ENCODE results near the gene ELP4. TPM values are rescaled to one million over a fixed set of nuclear protein-coding genes. Genes with fewer than 3 reads are reported as not detected.
"Not testable (repeated sequence)": the region's sequence is repeated elsewhere in the genome, so short reads cannot be mapped to it uniquely, and the experiment has no call there.

The ELP4 gene
- total RNA-seq, 2 donors from 2014 or later = 16.9 TPM

DNA sequence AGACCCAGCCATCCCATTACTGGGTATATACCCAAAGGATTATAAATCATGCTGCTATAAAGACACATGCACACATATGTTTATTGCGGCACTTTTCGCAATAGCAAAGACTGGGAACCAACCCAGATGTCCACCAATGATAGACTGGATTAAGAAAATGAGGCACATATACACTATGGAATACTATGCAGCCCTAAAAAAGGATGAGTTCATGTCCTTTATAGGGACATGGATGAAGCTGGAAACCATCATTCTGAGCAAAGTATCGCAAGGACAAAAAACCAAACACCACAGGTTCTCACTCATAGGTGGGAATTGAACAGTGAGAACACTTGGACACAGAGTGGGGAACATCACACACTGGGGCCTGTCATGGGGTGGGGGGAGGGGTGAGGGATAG, 69.8 kb downstream of the ELP4 start:
- not testable (repeated sequence) for H3K4me3 ChIP-seq; H3K27me3 ChIP-seq (replicated peaks; ENCODE audit: insufficient read depth); H3K36me3 ChIP-seq; H3K9me3 ChIP-seq; ATAC-seq (ENCODE audit: insufficient number of reproducible peaks, low FRiP score, low read depth); H3K27ac ChIP-seq; DNase-seq (ENCODE audit: low spot score); H3K4me1 ChIP-seq (ENCODE audit: control insufficient read depth in 1 of 2, low read depth in 2 of 2)

DNA sequence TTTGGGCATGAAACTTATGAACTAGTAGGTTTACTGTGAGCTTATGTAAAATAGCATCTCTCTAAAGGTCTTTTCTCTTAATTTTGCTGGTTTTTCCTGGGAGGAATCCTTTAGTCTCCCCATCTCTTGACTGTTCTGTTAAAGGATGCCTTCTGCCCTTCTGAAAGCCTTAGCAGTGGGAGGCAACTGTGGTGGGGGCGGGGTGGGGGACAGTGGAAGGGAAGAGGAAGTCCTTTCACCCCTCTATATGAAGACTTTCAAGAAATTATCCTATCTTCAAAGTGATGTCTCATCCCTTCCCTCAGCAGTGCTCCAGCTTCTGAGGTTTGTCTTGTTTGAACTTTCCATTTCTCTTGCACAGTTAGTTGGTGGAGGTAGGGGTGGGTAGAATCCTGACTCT, 73.1 kb downstream of the ELP4 start:
- Histone ChIP-seq H3K4me3 (no peak overlapping the region), H3K4me1 (ENCODE audit: control insufficient read depth in 1 of 2, low read depth in 2 of 2) (no peaks in the 10 kb centered on the region), H3K27me3 (replicated peaks; ENCODE audit: insufficient read depth) (no peaks in the 10 kb centered on the region), H3K36me3 (no peaks in the 10 kb centered on the region), H3K9me3 (peaks cover 1% of the 10 kb centered on the region), H3K27ac (no peak overlapping the region)
- TF ChIP-seq, protein P1, sequence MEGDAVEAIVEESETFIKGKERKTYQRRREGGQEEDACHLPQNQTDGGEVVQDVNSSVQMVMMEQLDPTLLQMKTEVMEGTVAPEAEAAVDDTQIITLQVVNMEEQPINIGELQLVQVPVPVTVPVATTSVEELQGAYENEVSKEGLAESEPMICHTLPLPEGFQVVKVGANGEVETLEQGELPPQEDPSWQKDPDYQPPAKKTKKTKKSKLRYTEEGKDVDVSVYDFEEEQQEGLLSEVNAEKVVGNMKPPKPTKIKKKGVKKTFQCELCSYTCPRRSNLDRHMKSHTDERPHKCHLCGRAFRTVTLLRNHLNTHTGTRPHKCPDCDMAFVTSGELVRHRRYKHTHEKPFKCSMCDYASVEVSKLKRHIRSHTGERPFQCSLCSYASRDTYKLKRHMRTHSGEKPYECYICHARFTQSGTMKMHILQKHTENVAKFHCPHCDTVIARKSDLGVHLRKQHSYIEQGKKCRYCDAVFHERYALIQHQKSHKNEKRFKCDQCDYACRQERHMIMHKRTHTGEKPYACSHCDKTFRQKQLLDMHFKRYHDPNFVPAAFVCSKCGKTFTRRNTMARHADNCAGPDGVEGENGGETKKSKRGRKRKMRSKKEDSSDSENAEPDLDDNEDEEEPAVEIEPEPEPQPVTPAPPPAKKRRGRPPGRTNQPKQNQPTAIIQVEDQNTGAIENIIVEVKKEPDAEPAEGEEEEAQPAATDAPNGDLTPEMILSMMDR (IDR thresholded peaks at IDR 0.05) = no peak
- no peak for ATAC-seq (ENCODE audit: insufficient number of reproducible peaks, low FRiP score, low read depth)
- no peak for DNase-seq (ENCODE audit: low spot score)

DNA sequence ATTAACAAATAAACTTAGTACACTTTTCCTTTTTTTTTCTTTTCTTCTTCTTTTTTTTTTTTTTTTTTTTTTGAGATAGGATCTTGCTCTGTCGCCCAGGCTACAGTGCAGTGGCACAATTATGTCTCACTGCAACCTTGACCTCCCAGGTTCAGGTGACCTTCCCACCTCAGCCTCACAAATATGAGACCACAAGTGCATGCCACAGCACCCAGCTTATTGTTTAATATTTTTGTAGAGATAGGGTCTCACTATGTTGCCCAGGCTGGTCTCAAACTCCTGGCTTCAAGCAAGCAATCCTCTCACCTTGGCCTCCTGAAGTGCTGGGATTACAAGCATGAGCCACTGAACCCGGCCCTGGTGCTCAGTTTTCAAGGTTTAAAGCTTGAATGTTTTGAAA, 88.9 kb downstream of the ELP4 start:
- Histone ChIP-seq H3K9me3 (no peaks in the 10 kb centered on the region), H3K27me3 (replicated peaks; ENCODE audit: insufficient read depth) (no peaks in the 10 kb centered on the region), H3K4me1 (ENCODE audit: control insufficient read depth in 1 of 2, low read depth in 2 of 2) (no peaks in the 10 kb centered on the region), H3K27ac (no peak overlapping the region), H3K36me3 (no peaks in the 10 kb centered on the region), H3K4me3 (no peak overlapping the region)
- TF ChIP-seq, protein P1 (IDR thresholded peaks at IDR 0.05) = no peak
- DNase-seq (ENCODE audit: low spot score) (no peak), ATAC-seq (ENCODE audit: insufficient number of reproducible peaks, low FRiP score, low read depth) (no peak)

DNA sequence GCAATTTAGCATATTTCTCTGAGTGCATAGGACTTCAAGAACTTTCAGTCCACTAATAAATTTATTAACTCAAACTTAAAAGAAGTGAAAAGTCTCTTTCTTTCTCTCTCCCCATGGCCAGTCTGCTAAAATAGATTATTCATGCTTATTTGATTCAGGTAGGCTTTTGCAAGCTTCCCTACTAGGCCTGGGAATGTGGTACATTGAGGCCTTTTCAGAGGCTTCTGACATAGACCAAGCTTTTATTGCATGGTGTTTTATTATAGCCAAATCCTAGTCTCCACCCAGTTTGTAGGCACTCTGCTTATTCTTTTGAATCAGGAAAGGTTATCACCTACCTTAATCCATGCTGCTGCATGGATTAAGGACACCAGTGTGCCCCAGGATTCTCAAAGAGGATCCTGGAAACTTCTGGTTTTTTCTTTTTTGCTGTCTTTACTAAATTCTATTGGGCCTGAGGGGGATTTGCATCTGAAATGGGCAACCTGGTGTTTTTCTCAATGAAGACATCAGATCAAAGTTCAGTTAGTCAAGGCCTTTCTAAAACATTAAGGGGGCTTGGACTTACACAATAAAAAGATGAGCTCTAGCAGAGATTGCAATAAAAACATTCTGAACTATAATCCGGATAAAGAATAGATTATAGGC, 92.2 kb downstream of the ELP4 start:
- H3K4me3 ChIP-seq = no peak overlapping the region
- DNase-seq (ENCODE audit: low spot score) (no peak), ATAC-seq (ENCODE audit: insufficient number of reproducible peaks, low FRiP score, low read depth) (no peak)
- no peaks in the 10 kb centered on the region for H3K36me3 ChIP-seq
- H3K9me3 ChIP-seq = no peaks in the 10 kb centered on the region
- TF ChIP-seq, protein P1 (IDR thresholded peaks at IDR 0.05) = no peak
- H3K4me1 ChIP-seq (ENCODE audit: control insufficient read depth in 1 of 2, low read depth in 2 of 2) = no peaks in the 10 kb centered on the region
- H3K27ac ChIP-seq = no peak overlapping the region
- no peaks in the 10 kb centered on the region for H3K27me3 ChIP-seq (replicated peaks; ENCODE audit: insufficient read depth)

DNA sequence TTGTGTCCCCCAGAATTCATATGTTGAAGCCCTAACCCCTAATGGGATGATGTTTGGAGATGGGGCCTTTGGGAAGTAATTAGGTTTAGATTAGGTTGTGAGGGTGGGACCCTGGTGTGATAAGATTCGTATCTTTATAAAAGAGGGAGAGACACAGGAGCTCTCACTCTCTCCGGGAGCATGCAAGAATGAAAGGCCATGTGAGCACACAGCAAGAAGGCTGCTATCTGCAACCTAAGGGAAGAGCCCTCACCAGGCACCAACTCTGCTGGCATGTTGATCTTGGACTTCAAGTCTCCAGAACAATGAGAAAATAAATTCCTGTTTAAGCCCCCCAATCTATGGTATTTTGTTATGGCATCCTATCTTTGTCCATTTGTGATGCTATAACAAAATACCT, 97.3 kb downstream of the ELP4 start:
- Histone ChIP-seq H3K4me3 (no peak overlapping the region), H3K9me3 (no peaks in the 10 kb centered on the region), H3K27ac (no peak overlapping the region), H3K27me3 (replicated peaks; ENCODE audit: insufficient read depth) (no peaks in the 10 kb centered on the region), H3K4me1 (ENCODE audit: control insufficient read depth in 1 of 2, low read depth in 2 of 2) (no peaks in the 10 kb centered on the region), H3K36me3 (no peaks in the 10 kb centered on the region)
- no peak for ATAC-seq (ENCODE audit: insufficient number of reproducible peaks, low FRiP score, low read depth)
- DNase-seq (ENCODE audit: low spot score) = no peak
- TF ChIP-seq, protein P1 (IDR thresholded peaks at IDR 0.05) = no peak

DNA sequence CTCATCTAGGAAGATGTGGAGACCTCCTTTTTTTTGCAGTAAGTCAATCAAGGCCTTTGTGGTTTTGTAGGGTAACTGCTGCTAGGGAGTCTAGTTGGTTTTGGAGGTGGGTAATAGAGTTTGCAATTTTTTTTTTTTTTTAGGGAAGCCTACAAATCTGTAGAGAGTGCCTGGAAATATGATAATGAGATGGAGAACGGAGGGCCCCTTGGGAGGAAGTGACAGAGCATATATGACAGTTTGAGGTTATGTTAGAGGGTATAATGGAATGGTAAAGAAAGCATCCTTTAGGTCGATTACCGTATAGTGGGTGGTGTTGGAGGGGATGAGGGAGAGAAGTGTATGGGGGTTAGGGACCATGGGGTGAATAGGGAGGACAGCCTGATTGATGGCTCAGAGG, 98.3 kb downstream of the ELP4 start:
- Histone ChIP-seq H3K27me3 (replicated peaks; ENCODE audit: insufficient read depth) (no peaks in the 10 kb centered on the region), H3K27ac (no peak overlapping the region), H3K4me3 (no peak overlapping the region), H3K4me1 (ENCODE audit: control insufficient read depth in 1 of 2, low read depth in 2 of 2) (no peaks in the 10 kb centered on the region), H3K9me3 (no peaks in the 10 kb centered on the region), H3K36me3 (no peaks in the 10 kb centered on the region)
- no peak for DNase-seq (ENCODE audit: low spot score)
- TF ChIP-seq, protein P1 (IDR thresholded peaks at IDR 0.05) = no peak
- no peak for ATAC-seq (ENCODE audit: insufficient number of reproducible peaks, low FRiP score, low read depth)

All from thoracic aorta (tissue), 2 donors.